Right ventricle myocardium inferior (tissue), 1 donor: ENCODE results near the gene OSBPL7. TPM values are rescaled to one million over a fixed set of nuclear protein-coding genes. Genes with fewer than 3 reads are reported as not detected.
A peak's percentile ranks its signal among the peaks of the same experiment; 100 is the strongest.
"Not testable (repeated sequence)": the region's sequence is repeated elsewhere in the genome, so short reads cannot be mapped to it uniquely, and the experiment has no call there.

Experiments used
- ATAC-seq: fragments of 200-7000 bp; cut with Tn5 transposase; one replicate; pipeline ENCODE4 v1.9.1; 2020; ENCODE audit warnings: mild to moderate bottlenecking, moderate library complexity
- DNase-seq: peaks from one replicate; pipeline ENCODE4 v3.0.0; 2021; ENCODE audit errors: missing footprints
- intact Hi-C: fragments of 100-400 bp; cut with DNase I; formaldehyde crosslinking; loops from one replicate; pipeline ENCODE4 v1.11.0; 2022
- total RNA-seq: library from RNA; stranded (reverse); fragmentation: NEBNext Ultra II Directional; extraction: Animal tissue kit (Norgen Biotek cat#: 25700); gene quantifications from one replicate; pipeline ENCODE4 v1.2.1, GENCODE V29; 2021
- donor health status: DM: no; HTN: yes; CAD: no; lungs with severe emphysema.

Gene OSBPL7
- total RNA-seq, 1 donor from 2014 or later, result 5.4 TPM

GRCh38 chr17:47791025-47791424, 30.6 kb downstream of the OSBPL7 start:
- DNase-seq (peak; percentile 13), ATAC-seq (no peak)
- intact Hi-C loops, result no loop called here

DNA sequence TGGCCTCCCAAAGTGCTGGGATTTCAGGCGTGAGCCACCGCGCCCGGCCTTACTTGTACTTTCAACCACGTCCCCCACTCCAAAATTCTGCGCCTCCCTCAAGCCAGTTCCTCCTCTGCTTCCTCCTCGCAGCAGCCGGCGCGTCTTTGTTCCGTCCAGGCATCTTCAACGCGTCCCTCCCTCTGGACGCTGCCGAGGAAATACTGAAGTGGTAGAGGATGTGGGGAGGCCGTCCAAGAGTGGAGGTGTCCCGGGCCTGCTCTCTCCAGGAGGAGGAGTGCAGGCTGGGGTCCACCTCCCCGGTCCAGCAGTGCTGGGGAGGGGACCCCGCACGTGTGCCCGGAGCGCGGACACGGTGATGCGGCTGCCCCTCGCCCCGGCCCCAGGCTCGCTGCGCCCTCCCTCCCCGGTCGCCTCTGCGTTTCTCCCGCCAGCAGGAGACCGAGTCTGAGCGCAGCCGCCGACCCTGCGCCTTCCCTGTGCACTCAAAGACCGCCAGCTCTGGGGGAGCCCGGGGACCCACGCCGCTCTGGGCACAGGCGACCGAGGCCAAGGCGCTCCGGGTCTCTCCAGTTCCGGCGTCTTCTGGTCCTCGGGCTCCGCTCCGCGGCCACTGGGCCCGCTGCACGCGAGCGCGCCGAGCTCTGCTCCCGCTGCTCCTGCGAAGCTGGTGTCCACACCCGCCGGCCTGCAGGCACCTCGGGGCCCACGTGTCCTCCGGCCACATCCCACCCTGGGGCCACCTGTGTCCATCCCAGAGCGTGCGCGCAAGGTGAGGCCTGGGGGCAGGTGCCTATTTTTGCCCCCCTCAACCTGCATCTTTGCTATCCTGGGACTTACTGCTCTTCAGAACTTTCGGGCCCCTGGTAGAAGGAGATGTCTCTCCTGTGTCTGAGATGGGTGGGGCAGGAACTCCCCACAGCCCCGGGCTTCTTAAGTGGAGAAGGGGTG, 31.7 kb downstream of the OSBPL7 start:
- peak; percentile 74 for DNase-seq
- intact Hi-C loops, result loop anchor here (5.0 kb wide), 1 partner anchor 123 kb away; no protein-coding TSS in a partner anchor
- peak; percentile 52 for ATAC-seq

- DNase-seq, result no peak
- intact Hi-C loops, result loop anchor here (5.0 kb wide), 1 partner anchor 118 kb away; no protein-coding TSS in a partner anchor
- ATAC-seq, result no peak
These were observed 36.0 kb downstream of the OSBPL7 start for GRCh38 chr17:47785538-47786123.

DNA sequence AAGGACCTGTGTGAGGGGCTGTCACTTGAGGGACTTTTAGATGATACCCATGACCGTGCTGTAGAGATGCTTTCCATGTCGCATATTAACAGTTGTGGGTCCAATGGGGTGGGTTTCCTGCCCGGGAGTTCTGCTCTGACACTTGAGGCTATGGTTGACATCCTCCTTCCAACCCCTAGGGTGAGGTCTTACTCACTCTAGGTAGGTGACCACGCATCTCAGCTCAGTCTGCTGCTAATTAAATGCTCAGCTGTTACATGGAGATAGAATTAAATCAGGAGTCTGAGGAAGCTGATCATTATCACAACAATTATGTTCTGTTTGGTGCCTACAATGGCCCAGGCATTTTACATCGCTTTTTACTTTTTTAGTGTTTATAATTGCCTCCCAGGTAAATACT, 40.2 kb downstream of the OSBPL7 start:
- no peak for DNase-seq
- no peak for ATAC-seq
- intact Hi-C loops, result no loop called here

GRCh38 chr17:47778184-47778635, 43.4 kb downstream of the OSBPL7 start:
- DNase-seq (no peak), ATAC-seq (no peak)

GRCh38 chr17:47776330-47777197, 45.0 kb downstream of the OSBPL7 start:
- intact Hi-C loops, result no loop called here
- ATAC-seq, result no peak

More at GRCh38 chr17:47778184-47778635, 43.4 kb downstream of the OSBPL7 start:
- intact Hi-C loops, result no loop called here

GRCh38 chr17:47774987-47775580, 46.5 kb downstream of the OSBPL7 start:
- intact Hi-C loops, result no loop called here
- DNase-seq (no peak), ATAC-seq (no peak)

More at GRCh38 chr17:47776330-47777197, 45.0 kb downstream of the OSBPL7 start:
- no peak for DNase-seq

DNA sequence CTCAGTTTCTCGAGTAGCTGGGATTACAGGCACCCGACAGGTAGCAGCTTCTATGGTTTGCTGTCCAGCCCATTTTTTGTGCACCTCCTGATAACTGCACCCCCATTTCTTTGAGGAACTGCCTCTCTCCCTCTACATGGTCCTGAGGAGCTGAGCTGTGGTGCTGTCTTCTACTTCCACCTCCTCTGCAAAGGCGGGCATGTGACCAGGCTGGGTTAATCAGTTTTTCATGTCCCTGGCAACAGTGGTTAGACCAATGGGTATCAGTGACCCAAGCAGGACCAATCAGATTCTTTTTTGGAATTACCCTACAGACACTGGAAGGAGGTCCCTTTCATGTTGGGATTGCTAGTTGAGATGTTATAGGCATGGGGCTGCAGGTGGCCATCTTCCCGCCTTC, 47.3 kb downstream of the OSBPL7 start:
- intact Hi-C loops, result no loop called here
- ATAC-seq (no peak), DNase-seq (no peak)

GRCh38 chr17:47773649-47774048, 47.9 kb downstream of the OSBPL7 start:
- DNase-seq, intact Hi-C loops, ATAC-seq: not testable (repeated sequence)

DNA sequence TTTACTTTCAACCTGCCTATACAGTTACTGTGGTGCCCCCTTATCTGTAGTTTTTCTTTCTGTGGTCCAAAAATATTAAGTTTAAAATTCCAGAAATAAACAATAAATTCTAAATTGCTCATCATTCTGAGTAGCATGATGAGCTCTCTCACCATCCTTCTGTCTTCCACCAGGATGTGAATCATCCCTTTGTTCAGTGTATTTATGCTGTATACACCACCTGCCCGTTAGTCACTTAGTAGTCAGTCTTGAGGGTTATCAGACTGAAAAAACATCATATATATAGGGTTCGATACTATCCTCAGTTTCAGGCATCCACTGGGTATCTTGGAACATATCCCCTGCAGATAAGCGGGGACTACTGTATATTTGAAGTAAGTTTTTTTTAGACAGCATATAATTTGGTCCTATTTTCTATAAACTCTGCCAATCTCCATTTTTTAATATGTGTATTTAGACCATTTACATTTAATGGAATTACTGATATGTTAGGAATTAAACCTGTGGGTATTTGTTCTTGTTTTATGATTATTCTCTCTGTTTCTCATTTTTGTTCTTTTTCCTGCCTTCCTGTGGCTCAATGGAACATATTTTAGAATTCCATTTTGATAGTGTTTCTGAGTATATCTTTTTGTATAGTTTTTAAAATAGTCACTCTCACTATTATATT, 57.5 kb downstream of the OSBPL7 start:
- ATAC-seq (no peak), DNase-seq (no peak)
- intact Hi-C loops, result no loop called here

DNA sequence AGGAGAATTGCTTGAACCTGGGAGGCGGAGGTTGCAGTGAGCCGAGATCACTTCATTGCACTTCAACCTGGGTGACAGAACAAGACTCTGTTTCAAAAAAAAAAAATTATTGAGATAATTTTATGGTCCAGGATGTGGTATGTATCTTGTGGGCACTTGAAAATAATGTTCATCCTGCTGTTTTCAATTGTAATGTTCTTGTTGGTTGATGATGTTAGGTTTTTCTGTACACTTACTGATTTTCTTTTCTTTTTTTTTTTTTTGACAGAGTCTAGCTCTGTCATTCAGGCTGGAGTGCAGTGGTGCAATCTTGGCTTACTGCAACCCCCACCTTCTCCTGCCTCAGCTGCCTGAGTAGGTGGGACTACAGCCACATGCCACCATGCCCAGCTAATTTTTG, 58.9 kb downstream of the OSBPL7 start:
- intact Hi-C loops, result no loop called here
- no peak for ATAC-seq
- no peak for DNase-seq

DNA sequence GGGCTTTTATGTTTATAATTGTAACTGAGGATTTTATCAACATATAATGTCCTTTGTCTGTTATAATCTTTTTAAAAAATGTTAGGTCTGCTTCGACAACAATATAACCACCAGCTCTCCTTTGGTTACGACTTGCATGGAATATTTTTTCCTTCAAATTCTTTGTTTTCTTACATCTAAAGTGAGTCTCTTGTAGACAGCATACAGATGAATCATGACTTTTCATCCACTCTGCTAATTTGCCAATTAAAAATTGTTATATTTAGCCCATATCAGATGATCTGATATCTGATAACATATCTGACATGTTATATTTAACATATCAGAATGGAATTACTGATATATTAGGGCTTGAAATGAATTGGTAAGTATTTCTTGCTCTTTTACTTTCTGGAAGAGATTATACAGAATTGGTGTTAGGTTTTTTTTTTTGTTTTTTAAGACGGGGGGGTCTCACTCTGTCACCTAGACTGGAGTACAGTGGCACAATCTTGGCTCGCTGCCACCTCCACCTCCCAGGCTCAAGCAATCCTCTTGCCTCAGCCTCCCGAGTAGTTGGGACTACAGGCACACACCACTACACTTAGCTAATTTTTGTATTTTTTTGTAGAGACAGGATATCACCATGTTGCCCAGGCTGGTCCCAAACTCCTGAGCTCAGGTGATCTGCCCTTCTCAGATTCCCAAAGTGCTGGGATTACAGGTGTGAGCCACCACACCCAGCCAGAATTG, 61.0 kb downstream of the OSBPL7 start:
- DNase-seq, result no peak
- no peak for ATAC-seq
- intact Hi-C loops, result no loop called here

DNA sequence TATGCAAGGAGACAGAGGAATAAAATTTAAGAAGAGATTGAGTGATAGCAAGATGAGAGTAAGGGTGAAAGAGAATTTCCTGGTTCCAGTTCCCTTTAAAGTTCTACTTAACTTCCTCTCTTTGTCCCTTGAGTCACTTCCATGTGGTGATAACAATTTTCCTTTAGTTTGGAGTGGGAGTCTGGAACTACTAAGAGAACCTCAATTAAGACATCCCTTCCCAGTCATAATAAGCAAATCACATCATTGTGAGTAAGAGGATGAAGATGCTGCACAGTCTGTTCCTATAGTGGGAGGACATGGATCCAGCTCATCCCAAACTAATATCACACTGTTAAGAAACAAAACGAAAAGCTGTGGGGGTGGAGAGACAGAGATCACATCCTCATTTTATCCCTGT, 64.2 kb downstream of the OSBPL7 start:
- ATAC-seq (no peak), DNase-seq (no peak)
- intact Hi-C loops, result no loop called here

Other genes with a start within 250 kb of the OSBPL7 start
- gene KPNB1, start 171.9 kb downstream of the OSBPL7 start, total RNA-seq, result 166 TPM
- gene TBKBP1, start 127.6 kb downstream of the OSBPL7 start, total RNA-seq, result 14.2 TPM
- gene TBX21, start 88.6 kb downstream of the OSBPL7 start, total RNA-seq, result 0.27 TPM
- 54.9 TPM for gene MRPL10, start 9.7 kb upstream of the OSBPL7 start, total RNA-seq
- gene LRRC46, start 9.9 kb upstream of the OSBPL7 start, total RNA-seq, result 0.30 TPM
- gene SCRN2, start 19.5 kb upstream of the OSBPL7 start, total RNA-seq, result 27.0 TPM
- gene SP6, start 29.4 kb upstream of the OSBPL7 start, total RNA-seq, result 0.19 TPM
- 11.7 TPM for gene SP2, start 74.4 kb upstream of the OSBPL7 start, total RNA-seq
- 27.8 TPM for gene PNPO, start 119.8 kb upstream of the OSBPL7 start, total RNA-seq
- gene PRR15L, start 136.1 kb upstream of the OSBPL7 start, total RNA-seq, result not detected
- 50.0 TPM for gene CDK5RAP3, start 149.3 kb upstream of the OSBPL7 start, total RNA-seq
- gene COPZ2, start 216.0 kb upstream of the OSBPL7 start, total RNA-seq, result 52.9 TPM
- 775 TPM for gene NFE2L1, start 226.6 kb upstream of the OSBPL7 start, total RNA-seq